HuH-7.5 (cell line): ENCODE results near the gene RTN4.
"Not testable (repeated sequence)": the region's sequence is repeated elsewhere in the genome, so short reads cannot be mapped to it uniquely, and the experiment has no call there.

Experiments
- DNase-seq: peaks from one replicate; pipeline ENCODE4 v3.0.0; 2011; ENCODE audit warnings: low spot score

The RTN4 gene

DNA sequence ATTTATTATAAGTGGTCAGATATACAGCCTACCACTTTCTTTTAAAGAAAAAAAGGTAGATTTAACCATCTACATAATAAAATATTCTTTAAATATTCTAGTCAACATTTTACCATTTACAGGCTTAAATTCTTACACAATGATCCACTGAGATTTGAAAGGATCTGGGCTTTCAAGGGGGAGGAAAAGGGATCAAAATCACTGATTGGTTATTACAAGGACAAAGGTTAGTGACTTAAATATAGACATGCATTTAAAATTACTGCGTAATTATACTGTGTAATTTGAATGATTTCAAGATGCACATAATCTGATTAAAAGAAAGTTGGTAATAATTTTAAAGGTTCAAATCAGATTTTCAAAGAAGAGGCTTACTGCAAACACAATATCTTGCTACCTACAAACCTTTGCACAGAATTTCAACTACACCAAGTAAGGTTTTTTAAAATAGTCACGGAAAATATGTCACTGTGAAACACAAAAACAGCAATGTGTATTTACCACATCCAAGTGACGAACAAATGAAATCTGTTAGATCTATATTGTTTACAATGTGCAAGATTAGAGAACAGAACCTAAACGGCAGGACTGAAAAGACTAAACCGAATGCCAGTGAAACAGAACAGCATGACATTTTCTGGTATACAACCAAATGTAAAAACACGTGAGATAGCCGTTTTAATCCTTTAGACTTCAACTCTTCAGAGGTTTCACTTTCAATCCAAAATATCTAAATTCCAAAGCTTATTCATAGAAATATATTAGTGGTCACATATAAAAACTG, 40.8 kb downstream of the RTN4 start:
- DNase-seq: no peak

DNA sequence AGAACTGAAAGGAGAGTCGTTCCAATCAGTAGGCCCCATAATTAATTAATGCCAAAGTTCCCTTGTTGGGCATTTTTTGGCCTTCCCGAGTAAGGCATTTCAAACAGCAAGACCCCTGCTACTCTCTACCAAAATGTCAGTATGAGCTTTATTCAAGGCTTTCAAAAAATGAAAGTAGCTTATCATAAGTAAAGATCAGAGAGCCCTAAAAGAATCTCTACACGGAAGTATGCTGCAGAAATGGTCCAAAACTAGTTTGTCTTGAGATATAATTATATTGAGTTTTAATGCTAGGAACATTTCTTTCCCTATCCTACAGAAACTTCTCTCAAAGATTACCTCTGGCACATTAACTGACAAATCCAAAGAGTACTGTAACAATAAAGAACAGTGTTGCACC, 43.9 kb downstream of the RTN4 start:
- DNase-seq: no peak

DNA sequence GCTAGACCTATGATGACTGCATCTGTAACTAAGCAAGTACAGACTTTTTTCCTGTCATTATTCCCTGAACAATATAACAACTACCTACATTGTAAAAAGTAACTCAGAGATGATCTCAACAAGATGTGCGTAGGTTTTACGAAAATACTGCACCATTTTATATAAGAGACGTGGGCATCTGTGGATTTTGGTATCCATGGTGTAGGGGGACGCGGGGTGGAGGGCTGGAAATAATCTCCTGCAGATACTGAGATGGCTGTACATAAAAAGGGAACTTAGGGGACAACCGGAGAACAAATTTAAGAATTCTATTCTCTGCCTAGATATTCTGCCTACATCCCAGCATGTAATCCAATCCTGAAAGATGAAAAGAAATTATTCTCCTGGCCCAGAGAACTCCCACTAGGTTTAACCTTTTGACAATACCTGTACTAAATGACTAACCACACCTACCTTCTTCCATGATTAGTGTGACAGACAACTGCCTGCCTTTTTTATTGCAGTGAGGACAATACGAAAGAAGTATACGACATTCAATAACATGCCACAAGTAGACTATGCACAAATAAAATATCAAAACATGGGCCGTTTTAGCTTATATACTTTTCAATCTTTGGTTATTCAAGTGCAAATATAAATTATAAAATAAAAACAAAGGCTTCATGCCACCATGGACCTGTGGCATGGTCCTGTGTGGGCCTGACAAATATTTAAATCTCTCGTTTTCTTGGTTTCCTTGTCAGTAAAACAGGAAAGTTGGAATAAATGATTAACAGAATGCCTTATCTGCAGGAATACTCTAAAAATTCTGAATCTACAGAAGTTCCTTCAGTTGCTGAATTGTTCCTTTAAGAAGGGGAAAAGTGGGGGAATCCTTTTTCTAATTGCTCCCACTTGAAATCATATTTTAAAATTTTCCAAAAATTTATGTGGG, 46.3 kb downstream of the RTN4 start:
- DNase-seq: no peak

DNA sequence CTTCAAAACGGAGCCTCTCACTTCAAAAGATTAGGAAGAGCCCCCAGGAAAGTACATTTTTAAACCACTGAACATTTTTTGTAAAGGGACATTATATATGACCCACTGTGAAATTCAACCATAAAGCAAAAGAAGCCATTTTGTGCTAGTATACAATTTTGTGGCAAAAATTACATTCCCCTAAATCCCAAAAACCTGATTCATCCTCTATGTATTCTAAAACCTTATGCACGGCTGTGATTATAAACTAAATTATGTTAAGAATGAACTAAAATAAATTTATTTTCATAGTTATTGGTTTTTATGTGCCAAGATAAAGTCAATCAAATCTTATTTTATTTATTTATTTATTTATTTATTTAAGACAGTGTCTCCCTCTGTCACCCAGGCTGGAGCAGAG, 48.5 kb downstream of the RTN4 start:
- DNase-seq: no peak

DNA sequence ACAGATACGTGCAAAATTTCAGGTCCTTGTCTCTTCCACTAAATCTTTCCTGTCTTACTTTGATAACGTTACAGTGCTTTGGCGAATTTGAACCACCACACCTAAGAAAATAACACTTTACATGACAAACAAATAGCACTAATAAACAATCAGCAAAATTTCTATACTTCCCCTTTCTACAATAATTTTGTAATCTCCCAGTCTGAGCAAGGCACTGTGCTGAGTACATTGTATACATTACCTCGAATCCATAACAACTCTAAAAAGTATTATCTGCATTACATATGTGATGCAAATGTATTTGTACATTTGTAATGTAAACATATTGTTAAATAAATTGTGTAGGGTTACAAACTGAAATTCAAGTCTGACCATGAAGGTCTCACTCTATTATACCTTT, 49.9 kb downstream of the RTN4 start:
- DNase-seq: no peak

DNA sequence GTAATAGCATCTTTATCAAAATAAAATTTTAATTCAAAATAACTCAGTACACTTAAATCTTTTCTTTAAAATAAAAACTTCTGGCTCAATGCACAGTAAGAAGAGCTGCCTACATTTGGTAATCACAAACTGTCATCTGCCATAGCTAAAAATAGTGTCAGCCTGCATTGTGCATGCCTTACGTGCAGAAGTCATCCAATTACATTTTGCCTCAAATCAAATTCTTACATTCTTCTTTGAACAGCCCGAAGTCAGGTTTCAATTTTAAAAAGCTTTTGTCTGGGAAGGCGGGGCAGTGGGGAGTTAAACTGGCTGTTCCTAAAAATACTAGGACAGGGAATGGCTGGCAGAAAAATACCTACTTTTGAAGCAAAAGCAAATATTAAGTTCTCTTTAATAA, 51.1 kb downstream of the RTN4 start:
- DNase-seq: no peak

DNA sequence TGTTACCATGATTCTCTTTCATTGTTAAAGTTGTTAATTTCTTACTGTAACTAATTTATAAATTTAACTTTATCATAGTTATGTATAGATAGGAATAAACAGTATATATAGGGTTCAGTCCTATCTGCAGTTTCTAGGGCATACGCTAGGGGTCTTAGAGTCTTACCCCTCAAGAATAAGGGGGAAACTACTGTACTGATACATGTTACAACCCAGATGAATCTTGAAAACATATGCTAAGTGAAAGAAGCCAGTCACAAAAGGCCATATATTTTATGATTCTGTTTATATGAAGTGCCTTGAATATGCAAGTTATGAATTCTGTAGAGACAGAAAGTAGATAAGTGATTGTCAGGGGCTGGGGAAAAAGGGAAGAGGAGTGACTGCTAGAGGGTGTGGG, 52.4 kb downstream of the RTN4 start:
- DNase-seq: no peak

DNA sequence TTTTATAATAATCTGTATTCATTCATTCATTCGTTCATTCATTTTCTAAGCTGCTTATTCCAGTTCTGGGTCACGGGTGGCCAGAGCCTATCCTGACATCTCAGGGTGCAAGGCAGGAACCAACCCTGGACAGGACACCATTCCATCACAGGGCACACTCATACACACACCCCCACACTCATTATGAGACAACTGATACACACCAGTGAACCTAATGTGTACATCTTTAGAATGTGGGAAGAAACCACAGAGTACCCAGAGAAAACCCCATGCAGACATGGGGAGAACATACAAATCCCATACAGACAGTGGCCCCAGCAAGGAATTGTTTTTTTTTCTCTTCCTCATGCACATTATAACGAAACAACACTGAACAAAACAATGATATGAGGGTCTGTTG, 54.7 kb downstream of the RTN4 start:
- DNase-seq: no peak

DNA sequence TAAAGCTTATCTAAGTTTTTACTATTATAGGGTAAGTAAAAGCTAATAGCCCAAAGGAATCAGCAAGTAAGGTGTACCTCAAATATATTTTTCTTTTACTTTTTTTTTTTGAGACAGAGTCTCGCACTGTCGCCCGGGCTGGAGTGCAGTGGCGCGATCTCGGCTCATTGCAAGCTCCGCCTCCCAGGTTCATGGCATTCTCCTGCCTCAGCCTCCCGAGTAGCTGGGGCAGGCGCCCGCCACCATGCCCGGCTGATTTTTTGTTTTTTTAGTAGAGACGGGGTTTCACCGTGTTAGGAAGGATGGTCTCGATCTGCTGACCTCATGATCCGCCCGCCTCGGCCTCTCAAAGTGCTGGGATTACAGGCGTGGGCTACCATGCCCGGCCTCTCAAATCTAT, 59.6 kb downstream of the RTN4 start:
- not testable (repeated sequence) for DNase-seq

DNA sequence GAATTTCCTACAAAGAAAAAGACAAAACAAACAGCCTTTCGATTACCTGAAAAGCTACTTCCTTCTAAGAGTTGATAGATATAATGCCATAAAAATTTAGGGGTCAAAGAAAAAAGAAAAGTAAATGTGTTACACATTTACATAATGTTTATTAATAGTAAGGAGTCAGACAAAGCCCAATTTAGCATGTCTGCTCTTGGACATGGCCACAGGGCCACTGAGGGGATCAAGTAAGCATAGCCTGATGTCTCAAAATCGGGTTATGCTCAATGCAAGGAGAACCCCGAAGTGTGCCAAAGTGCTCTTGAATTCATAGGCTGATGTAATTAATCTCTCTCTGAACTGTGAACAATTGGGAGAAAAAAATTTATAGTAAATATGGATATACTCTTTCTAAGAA, 61.6 kb downstream of the RTN4 start:
- no peak for DNase-seq

DNA sequence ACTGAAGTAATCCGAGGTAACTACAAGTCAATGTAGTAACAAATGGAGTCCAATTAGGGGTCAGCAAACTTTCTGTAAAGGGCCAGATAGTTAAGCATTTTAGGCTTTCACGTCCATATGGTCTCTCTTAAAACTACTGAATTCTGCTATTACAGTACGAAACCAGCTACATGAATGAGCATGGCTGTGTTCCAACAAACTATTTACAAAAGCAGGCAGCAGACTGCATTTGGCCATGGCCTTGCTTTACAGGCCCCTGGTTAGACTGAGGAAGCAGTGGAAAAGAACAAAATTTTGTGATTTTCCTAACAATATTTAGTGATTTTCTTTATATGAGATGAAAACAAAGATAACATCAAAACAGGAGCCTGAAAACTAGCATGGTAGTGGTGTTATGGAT, 64.0 kb downstream of the RTN4 start:
- no peak for DNase-seq

DNA sequence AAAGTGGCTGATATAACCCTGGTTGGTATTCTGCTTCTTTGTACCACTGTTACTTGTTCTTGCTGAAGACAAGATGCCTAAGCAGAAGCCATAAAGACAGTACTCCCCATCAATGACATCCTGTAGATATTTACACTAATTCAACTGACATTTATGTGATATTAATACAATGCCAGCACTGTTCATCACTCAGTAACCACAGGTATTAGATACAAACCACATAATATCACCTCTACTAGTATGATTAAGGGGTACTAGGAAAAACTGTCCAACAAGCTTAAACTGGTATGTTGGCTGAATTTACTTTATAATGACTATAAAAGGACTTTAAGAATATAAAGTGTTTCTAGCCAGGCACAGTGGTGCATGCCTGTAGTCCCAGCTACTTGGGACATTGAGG, 65.8 kb downstream of the RTN4 start:
- no peak for DNase-seq

DNA sequence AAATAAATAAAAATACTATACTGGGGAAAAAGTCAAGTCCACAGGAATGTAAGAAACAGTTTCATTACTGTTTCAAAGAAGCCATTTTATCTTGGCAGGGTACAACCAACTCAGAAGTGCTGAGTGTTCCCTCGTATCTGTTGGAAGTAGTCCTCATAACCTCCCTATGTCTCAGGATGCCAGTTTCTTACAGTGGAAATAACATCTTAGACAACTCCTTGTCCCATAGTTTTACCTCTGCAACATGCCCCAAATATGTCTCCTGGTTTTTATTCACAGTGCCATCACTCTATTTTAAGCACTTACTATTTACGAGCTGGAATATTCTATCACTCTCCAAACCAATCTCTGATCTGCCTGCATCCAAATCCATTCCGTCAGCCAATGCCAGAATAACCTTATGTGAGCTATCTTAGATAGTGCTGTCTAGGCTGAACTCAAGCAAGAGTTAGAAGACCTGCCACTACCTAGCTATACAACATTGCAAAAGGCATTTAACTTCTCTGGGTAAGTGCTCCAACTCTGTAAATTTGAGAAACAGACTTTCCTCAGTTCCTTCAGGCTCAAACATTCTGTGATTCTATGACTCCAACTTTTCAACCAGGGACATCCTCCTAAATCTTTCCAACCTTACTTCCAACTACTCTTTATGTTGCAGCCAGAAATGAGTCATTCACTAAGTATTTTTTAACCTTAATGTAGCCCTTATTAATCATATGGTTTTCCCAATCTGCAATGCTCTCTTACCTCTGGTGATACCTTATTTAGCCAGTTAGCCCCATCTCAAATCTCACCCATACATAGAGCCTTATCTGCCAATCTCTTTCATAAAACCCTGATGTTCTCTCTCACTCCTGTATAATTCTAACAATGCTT, 66.7 kb downstream of the RTN4 start:
- no peak for DNase-seq

DNA sequence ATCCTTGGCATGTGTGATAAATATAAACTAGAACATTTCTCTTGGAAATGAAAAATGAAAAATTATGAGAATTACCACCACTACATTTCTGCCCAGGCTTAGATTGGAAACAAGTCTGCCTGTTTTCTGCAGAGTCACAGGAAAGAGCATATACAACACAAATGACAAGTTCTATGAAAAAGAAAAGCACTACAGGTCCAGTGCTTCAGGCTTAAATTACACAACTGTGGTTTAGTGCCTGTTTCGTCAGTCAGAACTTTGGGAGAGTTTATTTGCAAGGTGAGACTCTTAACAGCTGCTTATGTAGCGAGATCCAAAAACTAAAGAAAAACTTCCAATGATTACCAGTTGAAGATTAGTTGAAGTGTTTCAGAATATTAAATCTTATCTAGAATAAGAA, 68.9 kb downstream of the RTN4 start:
- DNase-seq: no peak

DNA sequence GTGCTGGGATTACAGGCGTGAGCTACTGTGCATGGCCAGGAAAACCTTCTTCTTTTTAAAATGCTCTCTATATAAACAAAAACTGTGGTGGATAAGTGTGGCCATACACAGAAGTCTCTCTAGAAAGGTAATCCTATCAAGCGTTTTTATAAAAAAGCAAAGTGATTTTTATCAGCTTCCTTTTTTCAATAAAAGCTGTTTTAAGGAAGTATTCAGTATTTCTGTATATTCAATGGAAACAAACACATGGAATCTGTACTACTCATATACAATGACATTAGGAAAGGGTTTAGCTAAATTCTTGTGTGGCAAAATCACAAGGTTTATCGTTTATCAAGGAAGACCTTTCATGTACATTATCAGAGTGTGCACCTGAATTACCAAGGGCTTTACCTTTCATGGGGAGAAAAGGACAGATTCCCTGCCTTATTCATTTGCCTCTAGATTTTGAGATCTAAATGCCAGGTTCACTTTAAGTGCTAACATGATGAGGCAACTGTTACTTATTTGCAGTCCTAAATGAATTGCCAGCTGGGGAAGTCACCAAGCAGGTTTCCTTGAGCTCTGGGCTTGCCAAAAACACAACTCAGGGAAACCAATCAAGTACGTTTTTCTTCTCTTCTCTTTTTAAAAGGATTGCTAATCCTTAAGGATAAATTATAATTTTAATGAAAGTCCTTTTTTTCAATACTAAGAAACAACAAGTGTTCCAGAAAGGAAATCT, 70.8 kb downstream of the RTN4 start:
- no peak for DNase-seq

DNA sequence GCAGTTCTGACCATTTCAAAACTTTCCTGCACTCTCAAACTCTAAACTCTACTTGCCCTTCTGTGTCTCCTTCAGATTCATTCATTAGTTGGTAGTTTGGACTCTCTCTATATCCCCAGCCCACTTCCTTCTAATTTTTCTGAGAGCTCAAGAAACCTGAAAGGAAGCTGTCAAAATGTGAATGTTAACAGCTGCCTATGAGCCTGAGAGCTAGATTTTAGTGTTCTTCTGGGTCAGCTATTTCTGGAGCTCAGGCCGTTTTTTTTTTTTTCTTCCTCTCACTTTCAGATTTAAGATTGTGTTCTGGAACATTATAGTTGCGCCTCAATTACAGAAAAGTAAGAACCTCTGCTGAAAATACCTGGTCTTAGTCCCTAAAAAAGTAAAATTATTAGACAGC, 73.1 kb downstream of the RTN4 start:
- DNase-seq: no peak

DNA sequence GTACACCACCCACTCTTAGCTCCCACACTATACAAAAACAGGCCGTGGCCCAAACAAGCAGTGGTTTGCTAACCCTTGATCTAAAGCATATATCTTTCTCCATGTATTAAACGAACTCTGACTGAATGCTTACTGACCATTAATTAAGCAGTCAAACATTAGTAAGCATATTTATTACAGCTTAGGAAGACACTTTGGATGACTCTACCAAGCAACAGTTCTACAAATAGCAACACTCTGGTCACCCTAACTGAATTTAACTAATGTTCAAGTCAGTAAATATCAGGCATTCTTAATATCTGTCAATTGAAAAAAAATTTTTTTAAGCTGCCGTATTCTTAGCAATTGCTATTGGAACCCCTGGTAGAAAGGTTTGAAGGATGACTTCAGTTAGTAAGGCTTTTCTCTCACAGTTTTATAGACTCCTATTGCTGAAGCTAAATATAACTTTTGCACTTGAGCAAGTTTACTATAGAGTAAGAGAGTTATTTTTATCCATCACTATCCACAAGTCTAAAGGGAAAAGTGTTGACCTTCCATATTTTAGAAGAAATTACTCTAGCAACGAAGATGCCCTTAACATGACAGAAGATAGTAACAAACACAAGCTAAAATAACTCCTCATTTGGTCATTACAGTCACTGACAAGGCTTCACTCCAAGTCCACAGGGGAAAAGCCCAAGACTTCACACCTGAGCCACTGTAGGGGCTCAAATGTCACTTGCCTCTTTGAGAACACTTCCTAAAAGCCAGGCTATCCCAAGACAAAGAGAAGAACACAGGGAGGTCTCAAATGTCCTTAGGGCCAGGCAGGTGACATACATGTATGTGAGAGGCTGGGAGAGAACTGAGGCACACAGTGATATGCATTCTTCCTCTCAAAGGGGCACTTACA, 74.4 kb downstream of the RTN4 start:
- no peak for DNase-seq

DNA sequence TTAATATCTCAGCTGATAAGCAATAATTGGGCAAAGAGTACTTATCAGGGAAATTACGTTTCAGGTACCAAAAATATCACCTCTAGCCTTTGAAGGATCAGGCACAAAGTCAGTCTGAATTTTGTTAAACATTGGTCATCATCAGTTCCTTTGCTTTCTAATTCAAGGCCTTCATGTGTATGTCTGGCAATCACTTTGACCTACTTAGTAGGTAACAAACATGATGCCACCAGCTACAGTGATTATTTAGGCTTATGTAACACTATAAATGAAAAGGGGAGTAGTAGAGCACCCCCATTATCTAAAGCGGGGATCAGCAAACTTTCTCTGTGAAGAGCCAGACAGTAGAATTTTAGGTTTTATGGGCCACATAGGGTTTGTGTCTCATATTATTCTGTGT, 75.1 kb downstream of the RTN4 start:
- no peak for DNase-seq

DNA sequence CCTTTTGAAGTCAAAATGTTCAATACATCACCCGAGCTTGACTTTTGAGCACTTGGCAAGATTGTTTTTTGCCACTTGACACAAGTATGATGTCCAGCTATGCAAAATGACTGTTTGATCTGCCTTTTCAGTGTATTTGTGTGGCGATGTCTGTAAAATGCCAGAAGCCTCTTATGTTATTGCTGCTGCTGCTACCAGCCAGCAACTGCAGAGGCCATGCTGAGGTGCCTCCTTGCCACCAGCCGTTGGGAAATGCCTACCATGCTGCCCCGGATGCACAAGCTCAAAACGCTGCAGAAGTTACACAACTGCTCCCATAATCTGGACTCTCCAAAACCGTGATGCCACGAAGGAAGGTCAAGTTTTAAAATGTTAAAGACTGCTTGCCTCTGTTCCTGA, 80.3 kb downstream of the RTN4 start:
- DNase-seq: no peak

DNA sequence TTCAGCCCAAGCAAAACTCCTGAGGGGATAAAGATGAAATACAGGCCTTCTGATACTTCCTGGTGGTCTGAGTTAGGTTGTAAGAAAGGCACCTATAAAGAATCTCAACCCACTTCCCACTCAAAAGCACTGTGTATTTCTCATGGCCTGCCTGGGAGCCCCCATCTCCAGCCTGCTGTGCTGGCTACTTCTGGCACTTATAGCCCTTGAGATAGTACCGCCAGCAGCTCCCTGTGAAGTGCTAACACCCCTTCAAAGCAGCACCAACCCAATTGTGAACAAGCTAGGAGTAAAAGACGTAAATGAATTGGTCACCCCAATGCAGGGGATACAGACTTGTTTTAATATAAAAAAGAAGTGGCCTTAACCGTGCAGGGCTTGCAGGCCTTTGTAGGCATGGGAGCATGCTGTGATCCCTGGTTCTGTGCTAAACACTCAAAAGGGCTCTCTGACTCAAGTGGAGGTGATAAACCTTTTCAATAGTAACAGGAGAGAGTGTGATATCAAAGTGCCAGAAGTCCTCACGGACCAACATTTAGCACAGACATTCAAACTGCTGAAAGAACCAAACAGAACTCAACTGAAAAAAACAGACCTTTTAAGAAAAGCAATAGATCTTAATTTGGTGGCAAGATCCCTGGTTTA, 80.8 kb downstream of the RTN4 start:
- DNase-seq: no peak
